ENCODE results near the gene SLIRP.

The SLIRP gene

GRCh38 chr14:77763978-77764377 lies 56.1 kb downstream of the SLIRP start:
- H3K27ac ChIP-seq, result no peak overlapping the region
- H3K4me2 ChIP-seq, result no peak overlapping the region
- peaks cover 18% of the 10 kb centered on the region for H3K4me1 ChIP-seq
- no peak overlapping the region for H3K9ac ChIP-seq
- H3K36me3 ChIP-seq, result peaks cover 3% of the 10 kb centered on the region
- TF ChIP-seq Cebpa-rat (IDR thresholded peaks at IDR 0.05), result no peak
- H3K27me3 ChIP-seq, result no peaks in the 10 kb centered on the region
- no peaks in the 10 kb centered on the region for H3K9me3 ChIP-seq
- H3K4me3 ChIP-seq, result no peak overlapping the region
- H4K20me1 ChIP-seq, result peaks cover 14% of the 10 kb centered on the region

Data from BLaER1 (cell line).